Gastrocnemius medialis (tissue), 4 donors: ENCODE data around the gene MARCHF6.

Source experiments
- CTCF ChIP-seq, 5 experiments: fragments of 450-650 bp in 3 of 5; fragments of 200-600 bp in 2 of 5; sonication (generic) in 2 of 5; IDR thresholded peaks in 4 of 5; conservative IDR thresholded peaks in 1 of 5; 1 replicate in 4 of 5; 2 replicates in 1 of 5; pipeline ENCODE4 v1.5.1; 2016 to 2019; ENCODE audit warnings: antibody characterized with exemption in 5 of 5, mild to moderate bottlenecking in 3 of 5, moderate library complexity in 3 of 5
- POLR2A ChIP-seq, 2 donors: fragments of 450-650 bp; IDR thresholded peaks; one replicate each; pipeline ENCODE4 v1.6.1; 2017; ENCODE audit warnings: antibody characterized with exemption in 2 of 2, mild to moderate bottlenecking in 2 of 2, moderate library complexity in 2 of 2

- no peak for TF ChIP-seq CTCF (IDR thresholded peaks at IDR 0.05 in 4 of 5, conservative IDR thresholded peaks at IDR 0.05 in 1 of 5)
- no peak for TF ChIP-seq POLR2A (IDR thresholded peaks at IDR 0.05)
Measured at GRCh38 chr5:10372726-10373709, 19.5 kb downstream of the MARCHF6 start.
